Activated T-cell treated with anti-CD3 and anti-CD28 coated beads, Interleukin-2, amount 50 U/mL, for 24 hours (primary cell): Measurements from ENCODE around the gene B4GALNT4.

Experiments used
- DNase-seq: peaks from one replicate; pipeline ENCODE4 v3.0.0-alpha.2; 2020
- H3K27ac Mint-ChIP-seq: 2 replicates; pipeline ENCODE4 v1.8.0; 2020; ENCODE audit warnings: mild to moderate bottlenecking, mixed read lengths
- H3K27me3 Mint-ChIP-seq: 2 replicates; pipeline ENCODE4 v1.8.0; 2020; ENCODE audit warnings: mixed read lengths
- H3K36me3 Mint-ChIP-seq: 2 replicates; pipeline ENCODE4 v1.8.0; 2020; ENCODE audit warnings: low read depth, mixed read lengths
- H3K4me1 Mint-ChIP-seq: 2 replicates; pipeline ENCODE4 v1.8.0; 2020; ENCODE audit warnings: low read depth, mixed read lengths
- H3K4me3 Mint-ChIP-seq: 2 replicates; pipeline ENCODE4 v1.8.0; 2020; ENCODE audit warnings: mild to moderate bottlenecking, moderate library complexity, mixed read lengths
- H3K9me3 Mint-ChIP-seq: 2 replicates; pipeline ENCODE4 v1.8.0; 2020; ENCODE audit warnings: mixed read lengths

Gene B4GALNT4

DNA sequence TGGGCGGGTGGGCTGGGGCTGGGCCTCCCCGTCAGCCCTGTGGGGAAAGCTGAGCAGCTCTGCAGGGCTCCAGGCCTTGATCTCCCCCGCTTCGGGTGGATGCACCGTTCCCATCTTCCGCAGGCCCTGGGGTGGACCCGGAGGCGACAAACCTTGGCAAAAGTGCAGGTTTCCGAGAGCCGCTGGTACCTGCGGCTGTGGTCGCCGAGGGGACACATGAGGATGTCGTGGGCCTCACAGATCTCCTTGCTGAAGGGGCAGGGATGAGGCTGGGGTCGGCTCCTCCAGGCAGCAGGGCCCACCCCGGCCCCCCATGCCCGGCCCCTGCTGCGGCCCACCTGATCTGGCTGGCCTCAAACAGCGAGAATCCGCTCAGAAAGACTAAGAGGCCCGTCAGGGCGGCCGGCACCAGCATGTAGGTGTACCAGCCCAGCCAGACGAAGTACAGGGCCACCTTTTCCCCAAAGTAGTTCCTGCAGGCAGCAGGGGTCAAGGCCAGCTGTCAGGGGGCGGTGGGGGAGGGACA, 60.7 kb downstream of the B4GALNT4 start:
- Mint-ChIP-seq H3K27ac (no peak overlapping the region), H3K9me3 (no peaks in the 10 kb centered on the region), H3K4me1 (no peaks in the 10 kb centered on the region), H3K27me3 (no peaks in the 10 kb centered on the region), H3K4me3 (no peak overlapping the region), H3K36me3 (peaks cover 22% of the 10 kb centered on the region)
- DNase-seq: no peak
